Measurements from ENCODE around the gene GPR151. TPM values are rescaled to one million over a fixed set of nuclear protein-coding genes. Genes with fewer than 3 reads are reported as not detected.
A peak's percentile ranks its signal among the peaks of the same experiment; 100 is the strongest.

The GPR151 gene
- total and polyA plus RNA-seq, 2 experiments from 2014 or later, result 0.03 TPM; not detected in 1

GRCh38 chr5:146541958-146542849, 26.2 kb upstream of the GPR151 start:
- no peaks in the 10 kb centered on the region for H3K4me1 ChIP-seq (ENCODE audit: insufficient read depth)
- no peaks in the 10 kb centered on the region for H3K9me2 ChIP-seq (replicated peaks; ENCODE audit: insufficient read depth)
- no peaks in the 10 kb centered on the region for H4K20me1 ChIP-seq (ENCODE audit: insufficient read depth, poor library complexity, severe bottlenecking)
- TF ChIP-seq CTCF (IDR thresholded peaks at IDR 0.05; ENCODE audit: poor library complexity) (peak; percentile 90), EZH2phosphoT487 (IDR thresholded peaks at IDR 0.05; ENCODE audit: low read depth, severe bottlenecking, unreplicated experiment) (no peak)
- H2AFZ ChIP-seq, result no peak overlapping the region
- H3K4me2 ChIP-seq, result no peak overlapping the region
- H3K9me3 ChIP-seq (ENCODE audit: low read depth), result no peaks in the 10 kb centered on the region
- DNase-seq (ENCODE audit: low spot score), result peak; percentile 83
- no peaks in the 10 kb centered on the region for H3K36me3 ChIP-seq (replicated peaks; ENCODE audit: insufficient read depth, low read depth)
- no peak overlapping the region for H3K27ac ChIP-seq
- 34% methylated on average over 16 of the region's 16 CpGs for WGBS (ENCODE audit: low lambda C conversion rate, missing lambda C conversion rate)
- no peaks in the 10 kb centered on the region for H3K27me3 ChIP-seq
- no peaks in the 10 kb centered on the region for H3K79me2 ChIP-seq
- no peak overlapping the region for H3K4me3 ChIP-seq

DNA sequence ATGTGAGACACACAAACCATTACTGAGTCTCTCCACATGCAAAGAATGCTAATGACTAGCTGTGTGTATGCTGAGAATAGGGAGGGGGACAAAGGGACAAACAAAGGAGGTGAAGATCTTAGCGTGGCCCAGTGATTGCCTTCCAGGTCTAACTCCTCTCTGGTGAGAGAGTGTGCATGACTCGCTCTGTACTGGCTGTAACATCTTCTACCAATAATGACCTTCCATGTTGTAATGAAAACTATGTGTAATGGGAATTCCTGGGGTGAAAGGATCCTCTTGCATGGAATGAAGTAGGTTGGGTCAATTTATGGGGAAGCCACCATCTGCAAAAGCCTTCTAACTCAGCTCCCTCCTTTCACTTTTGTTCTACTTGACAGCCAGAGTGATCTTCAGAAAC, 24.4 kb upstream of the GPR151 start:
- no peaks in the 10 kb centered on the region for H4K20me1 ChIP-seq (ENCODE audit: insufficient read depth, poor library complexity, severe bottlenecking)
- DNase-seq (ENCODE audit: low spot score), result no peak
- no peaks in the 10 kb centered on the region for H3K9me3 ChIP-seq (ENCODE audit: low read depth)
- no peaks in the 10 kb centered on the region for H3K36me3 ChIP-seq (replicated peaks; ENCODE audit: insufficient read depth, low read depth)
- no peak overlapping the region for H3K4me3 ChIP-seq
- WGBS (ENCODE audit: low lambda C conversion rate, missing lambda C conversion rate), result 66% methylated on average over 2 of the region's 2 CpGs
- no peak overlapping the region for H2AFZ ChIP-seq
- H3K4me2 ChIP-seq, result no peak overlapping the region
- H3K4me1 ChIP-seq (ENCODE audit: insufficient read depth), result no peaks in the 10 kb centered on the region
- no peaks in the 10 kb centered on the region for H3K9me2 ChIP-seq (replicated peaks; ENCODE audit: insufficient read depth)
- H3K79me2 ChIP-seq, result no peaks in the 10 kb centered on the region
- H3K27ac ChIP-seq, result no peak overlapping the region
- TF ChIP-seq EZH2 (IDR thresholded peaks at IDR 0.05; ENCODE audit: borderline replicate concordance), result no peak
- TF ChIP-seq EZH2phosphoT487 (IDR thresholded peaks at IDR 0.05; ENCODE audit: low read depth, severe bottlenecking, unreplicated experiment), result no peak
- no peak for TF ChIP-seq CTCF (IDR thresholded peaks at IDR 0.05; ENCODE audit: poor library complexity)
- H3K27me3 ChIP-seq, result no peaks in the 10 kb centered on the region

GRCh38 chr5:146539973-146540372, 24.0 kb upstream of the GPR151 start:
- Histone ChIP-seq H3K79me2 (no peaks in the 10 kb centered on the region), H3K27me3 (no peaks in the 10 kb centered on the region), H3K27ac (no peak overlapping the region), H3K4me3 (no peak overlapping the region), H3K36me3 (replicated peaks; ENCODE audit: insufficient read depth, low read depth) (no peaks in the 10 kb centered on the region), H3K9me3 (ENCODE audit: low read depth) (no peaks in the 10 kb centered on the region), H4K20me1 (ENCODE audit: insufficient read depth, poor library complexity, severe bottlenecking) (no peaks in the 10 kb centered on the region), H2AFZ (no peak overlapping the region), H3K9me2 (replicated peaks; ENCODE audit: insufficient read depth) (no peaks in the 10 kb centered on the region), H3K4me2 (no peak overlapping the region), H3K4me1 (ENCODE audit: insufficient read depth) (no peaks in the 10 kb centered on the region)
- TF ChIP-seq EZH2 (IDR thresholded peaks at IDR 0.05; ENCODE audit: borderline replicate concordance) (no peak), CTCF (IDR thresholded peaks at IDR 0.05; ENCODE audit: poor library complexity) (no peak), EZH2phosphoT487 (IDR thresholded peaks at IDR 0.05; ENCODE audit: low read depth, severe bottlenecking, unreplicated experiment) (no peak)
- 77% methylated on average over 4 of the region's 4 CpGs for WGBS (ENCODE audit: low lambda C conversion rate, missing lambda C conversion rate)
- no peak for DNase-seq (ENCODE audit: low spot score)

Data from hepatocyte (in vitro differentiated cells).